A549 (cell line): Measurements from ENCODE around the gene HS3ST5.
"Not testable (repeated sequence)": the region's sequence is repeated elsewhere in the genome, so short reads cannot be mapped to it uniquely, and the experiment has no call there.

ENCODE experiments used
- CTCF ChIP-seq: fragments of >200 bp; sonication (Bioruptor Twin); formaldehyde crosslinking; IDR thresholded peaks from 3 replicates; pipeline ENCODE4 v1.5.1; 2016
- FOXS1 ChIP-seq: fragments of 250-450 bp; sonication (Bioruptor Pico); IDR thresholded peaks from 2 replicates; pipeline ENCODE4 v1.5.0; 2020; ENCODE audit warnings: mild to moderate bottlenecking, moderate library complexity
- HDAC2 ChIP-seq: fragments of 200-600 bp; sonication (generic); IDR thresholded peaks from 2 replicates; pipeline ENCODE4 v1.6.1; 2016
- HOXB5 ChIP-seq: fragments of 250-450 bp; sonication (Bioruptor Pico); IDR thresholded peaks from 2 replicates; pipeline ENCODE4 v1.5.0; 2020; ENCODE audit warnings: mild to moderate bottlenecking, moderate library complexity
- MYC ChIP-seq: IDR thresholded peaks from 2 replicates; pipeline ENCODE4 v1.6.1; 2012; ENCODE audit warnings: mild to moderate bottlenecking, inconsistent platforms, low read length, improper control_type of control experiment, borderline replicate concordance
- RNF2 ChIP-seq: fragments of 200-600 bp; sonication (generic); IDR thresholded peaks from 2 replicates; pipeline ENCODE4 v1.6.1; 2016; ENCODE audit warnings: low read depth, mild to moderate bottlenecking, antibody characterized with exemption, moderate library complexity, borderline replicate concordance

DNA sequence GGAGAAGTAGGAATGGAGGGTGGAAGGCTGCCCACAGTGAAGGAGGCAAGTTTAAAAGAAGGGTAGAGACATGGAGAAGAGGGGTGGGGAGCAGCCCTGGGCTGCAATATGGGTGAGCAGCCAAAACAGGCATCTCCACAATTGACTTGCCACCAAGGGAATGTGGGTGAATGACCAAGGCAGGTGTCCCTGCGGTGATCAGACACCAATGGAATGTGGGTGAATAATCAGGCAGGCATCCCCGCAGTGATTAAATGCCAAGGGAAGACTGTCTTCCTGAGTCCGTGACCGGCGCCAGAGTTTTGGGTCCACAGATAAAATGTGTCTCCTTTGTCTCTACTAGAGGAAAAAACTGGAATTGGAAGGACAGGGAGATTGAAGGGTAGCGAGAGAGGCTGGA, 325.7 kb downstream of the HS3ST5 start:
- not testable (repeated sequence) for TF ChIP-seq RNF2; HDAC2; HOXB5 (CRISPR knock-in tag); MYC; FOXS1 (CRISPR knock-in tag); CTCF
